Testis (tissue), 3 donors: ENCODE measurements around the gene TFAP2E. TPM values are rescaled to one million over a fixed set of nuclear protein-coding genes. Genes with fewer than 3 reads are reported as not detected.
A peak's percentile ranks its signal among the peaks of the same experiment; 100 is the strongest.

ENCODE experiments used
- DNase-seq: peaks from one replicate; pipeline ENCODE4 v3.0.0-alpha.2; 2019
- H3K27ac ChIP-seq, 2 donors: fragments of 200-600 bp; sonication (generic); one replicate each; pipeline ENCODE4 v1.5.1; 2019
- H3K27me3 ChIP-seq: fragments of 200-600 bp; sonication (generic); one replicate; pipeline ENCODE4 v1.5.1; 2019
- H3K36me3 ChIP-seq: fragments of 200-600 bp; sonication (generic); one replicate; pipeline ENCODE4 v1.5.1; 2017; ENCODE audit warnings: low read depth; ENCODE audit errors: missing control alignments
- H3K4me1 ChIP-seq: fragments of 200-600 bp; sonication (generic); one replicate; pipeline ENCODE4 v1.5.1; 2019
- H3K4me3 ChIP-seq, 2 donors: fragments of 200-600 bp; sonication (generic); one replicate each; pipeline ENCODE4 v1.5.1; 2017 to 2019
- H3K9me3 ChIP-seq: fragments of 200-600 bp; sonication (generic); one replicate; pipeline ENCODE4 v1.5.1; 2017
- POLR2A ChIP-seq: fragments of 450-650 bp; IDR thresholded peaks from one replicate; pipeline ENCODE4 v1.6.1; 2017; ENCODE audit warnings: antibody characterized with exemption, mild to moderate bottlenecking, moderate library complexity
- WGBS, 2 donors: methylation state at CpG; one replicate each; pipeline ENCODE4 v1.1.5; 2018; 5-methylcytosine and 5-hydroxymethylcytosine counted together
- intact Hi-C: fragments of 100-400 bp; cut with DNase I; formaldehyde crosslinking; loops from one replicate; pipeline ENCODE4 v1.15.1; 2023; ENCODE audit warnings: low total_unique reads
- polyA plus RNA-seq: library from polyadenylated mRNA; stranded (reverse); fragments of 350-450 nt; fragmentation: Illumina TruSeq; extraction: RNeasy Lipid Tissue Mini Kit (QIAGEN cat#74804); gene quantifications from one replicate; pipeline ENCODE4 v1.2.3, GENCODE V29; 2014; ENCODE audit warnings: low read depth, low replicate concordance; ENCODE audit not compliant: insufficient read depth
- total RNA-seq, 2 donors: library from RNA; depleted of rRNA; stranded (reverse); fragments of >200 nt; gene quantifications; one replicate each; pipeline ENCODE4 v1.2.3, GENCODE V29; 2016
- TF ChIP-seq, protein P1 (sequence below), 3 experiments: fragments of 450-650 bp in 2 of 3; fragments of 200-600 bp in 1 of 3; sonication (generic) in 1 of 3; IDR thresholded peaks; one replicate each; pipeline ENCODE4 v1.5.1; 2016 to 2019; ENCODE audit warnings: antibody characterized with exemption in 3 of 3, mild to moderate bottlenecking in 2 of 3, moderate library complexity in 1 of 3

Gene TFAP2E
- total and polyA plus RNA-seq, 3 donors from 2014 or later = 1.9 to 4.0 (median 1.9) TPM

DNA sequence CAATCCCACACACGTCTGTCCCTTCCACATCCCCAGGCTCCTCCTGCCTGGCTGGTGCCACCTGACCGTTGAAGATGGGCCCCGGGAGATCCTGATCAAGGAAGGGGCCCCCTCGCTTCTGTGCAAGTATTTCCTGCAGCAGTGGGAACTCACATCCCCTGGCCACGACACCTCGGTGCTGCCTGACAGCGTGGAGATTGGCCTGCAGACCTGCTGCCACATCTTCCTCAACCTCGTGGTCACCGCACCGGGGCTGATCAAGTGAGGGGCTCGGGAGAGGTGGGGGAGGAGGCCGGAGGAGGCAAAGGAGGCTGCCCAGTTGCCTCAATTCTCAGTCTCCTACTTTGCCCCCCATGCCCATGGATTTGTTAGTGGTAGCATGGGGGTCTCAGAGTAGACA is 9.9 kb upstream of the TFAP2E start:
- no peak for TF ChIP-seq POLR2A
- TF ChIP-seq, protein P1, sequence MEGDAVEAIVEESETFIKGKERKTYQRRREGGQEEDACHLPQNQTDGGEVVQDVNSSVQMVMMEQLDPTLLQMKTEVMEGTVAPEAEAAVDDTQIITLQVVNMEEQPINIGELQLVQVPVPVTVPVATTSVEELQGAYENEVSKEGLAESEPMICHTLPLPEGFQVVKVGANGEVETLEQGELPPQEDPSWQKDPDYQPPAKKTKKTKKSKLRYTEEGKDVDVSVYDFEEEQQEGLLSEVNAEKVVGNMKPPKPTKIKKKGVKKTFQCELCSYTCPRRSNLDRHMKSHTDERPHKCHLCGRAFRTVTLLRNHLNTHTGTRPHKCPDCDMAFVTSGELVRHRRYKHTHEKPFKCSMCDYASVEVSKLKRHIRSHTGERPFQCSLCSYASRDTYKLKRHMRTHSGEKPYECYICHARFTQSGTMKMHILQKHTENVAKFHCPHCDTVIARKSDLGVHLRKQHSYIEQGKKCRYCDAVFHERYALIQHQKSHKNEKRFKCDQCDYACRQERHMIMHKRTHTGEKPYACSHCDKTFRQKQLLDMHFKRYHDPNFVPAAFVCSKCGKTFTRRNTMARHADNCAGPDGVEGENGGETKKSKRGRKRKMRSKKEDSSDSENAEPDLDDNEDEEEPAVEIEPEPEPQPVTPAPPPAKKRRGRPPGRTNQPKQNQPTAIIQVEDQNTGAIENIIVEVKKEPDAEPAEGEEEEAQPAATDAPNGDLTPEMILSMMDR (IDR thresholded peaks at IDR 0.05) = no peak
- no peaks in the 10 kb centered on the region for H3K9me3 ChIP-seq
- no peaks in the 10 kb centered on the region for H3K27me3 ChIP-seq
- intact Hi-C loops = loop anchor here (5.0 kb wide), 1 partner anchor 111 kb away; no protein-coding TSS in a partner anchor
- no peak for DNase-seq
- peaks cover 8% of the 10 kb centered on the region for H3K4me1 ChIP-seq
- H3K4me3 ChIP-seq = no peak overlapping the region
- no peaks in the 10 kb centered on the region for H3K36me3 ChIP-seq
- 72 to 91% methylated on average over 10 to 12 of the region's 12 CpGs for WGBS, 2 donors
- no peak overlapping the region for H3K27ac ChIP-seq

DNA sequence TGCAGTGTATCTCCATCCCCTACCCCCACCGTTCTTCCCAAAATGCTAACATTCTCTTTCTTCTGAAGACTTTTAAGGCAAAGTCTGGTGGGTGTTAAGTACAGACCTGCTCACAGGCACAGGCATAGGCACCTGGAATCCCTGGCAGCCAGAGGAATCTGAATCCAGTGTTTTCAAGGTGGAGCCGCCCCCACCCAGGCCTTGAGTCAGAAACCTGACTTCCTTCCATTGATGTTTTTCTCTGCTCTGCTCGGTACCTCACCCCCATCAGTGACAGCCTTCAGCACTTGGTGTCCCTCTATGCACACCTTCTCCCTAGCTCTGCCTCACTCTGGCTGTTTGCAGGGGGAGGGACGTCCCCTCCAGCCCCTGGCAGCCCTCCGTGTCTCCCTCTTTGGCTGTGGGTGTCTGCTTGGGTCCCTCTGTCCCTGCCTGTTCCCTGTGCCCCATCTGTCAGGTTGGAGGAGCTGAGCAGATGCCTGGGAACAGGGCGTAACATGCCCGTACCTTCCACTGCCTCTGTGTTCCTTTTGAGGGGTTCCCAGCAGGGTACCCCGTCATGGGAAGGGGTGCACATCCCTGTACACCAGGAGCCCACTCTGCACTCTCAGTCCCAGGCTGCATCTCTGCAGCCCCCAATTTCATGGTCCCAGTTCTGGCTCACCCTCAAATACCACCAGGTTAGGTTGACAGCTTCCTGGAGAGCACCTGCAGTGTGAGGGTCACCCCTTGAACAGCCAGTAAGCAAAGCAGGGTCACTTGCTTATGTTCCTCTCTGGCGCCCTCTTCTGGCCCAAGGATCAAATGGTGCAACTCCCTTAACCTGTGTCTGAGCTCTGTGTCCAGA is 8.9 kb upstream of the TFAP2E start:
- intact Hi-C loops = loop anchor here (5.0 kb wide), 1 partner anchor 112 kb away; no protein-coding TSS in a partner anchor
- Histone ChIP-seq H3K27me3 (no peaks in the 10 kb centered on the region), H3K4me3 (no peak overlapping the region), H3K27ac (no peak overlapping the region), H3K36me3 (no peaks in the 10 kb centered on the region), H3K9me3 (no peaks in the 10 kb centered on the region), H3K4me1 (peaks cover 7% of the 10 kb centered on the region)
- peak; percentile 90 for DNase-seq
- WGBS, 2 donors = 73 to 75% methylated on average over 8 to 9 of the region's 9 CpGs
- TF ChIP-seq, protein P1 (IDR thresholded peaks at IDR 0.05) = peak; percentile 55 to 71 (median 61)
- no peak for TF ChIP-seq POLR2A

DNA sequence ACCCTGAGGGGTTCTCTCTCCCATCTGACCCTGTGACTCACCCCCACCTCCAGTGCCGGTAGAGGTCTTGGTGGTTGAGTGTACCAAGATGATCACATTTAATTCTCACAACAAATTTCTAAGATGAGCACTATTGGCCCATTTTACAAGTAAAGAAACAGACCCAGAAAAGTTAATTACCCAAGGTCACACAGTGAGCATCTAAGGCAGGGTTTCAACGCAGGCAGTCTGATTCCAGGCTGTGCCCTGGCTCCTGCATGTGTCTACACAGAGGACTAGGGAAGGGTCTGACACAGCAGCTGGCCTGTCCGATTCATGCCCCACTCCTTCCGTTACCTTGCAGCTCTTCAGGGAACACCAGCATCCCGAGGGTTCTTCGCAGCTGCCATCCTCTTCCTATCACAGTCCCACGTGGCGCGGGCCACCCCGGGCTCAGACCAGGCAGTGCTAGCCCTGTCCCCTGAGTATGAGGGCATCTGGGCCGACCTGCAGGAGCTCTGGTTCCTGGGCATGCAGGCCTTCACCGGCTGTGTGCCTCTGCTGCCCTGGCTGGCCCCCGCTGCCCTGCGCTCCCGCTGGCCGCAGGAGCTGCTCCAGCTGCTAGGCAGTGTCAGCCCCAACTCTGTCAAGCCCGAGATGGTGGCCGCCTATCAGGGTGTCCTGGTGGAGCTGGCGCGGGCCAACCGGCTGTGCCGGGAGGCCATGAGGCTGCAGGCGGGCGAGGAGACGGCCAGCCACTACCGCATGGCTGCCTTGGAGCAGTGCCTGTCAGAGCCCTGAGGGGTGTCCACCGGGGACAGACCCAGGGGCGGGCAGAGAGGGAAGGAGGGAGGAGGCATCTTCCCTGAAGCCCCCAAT is 8.0 kb upstream of the TFAP2E start:
- WGBS, 2 donors = 88 to 89% methylated on average over 17 to 28 of the region's 28 CpGs
- TF ChIP-seq, protein P1 (IDR thresholded peaks at IDR 0.05) = no peak
- TF ChIP-seq POLR2A = no peak

DNA sequence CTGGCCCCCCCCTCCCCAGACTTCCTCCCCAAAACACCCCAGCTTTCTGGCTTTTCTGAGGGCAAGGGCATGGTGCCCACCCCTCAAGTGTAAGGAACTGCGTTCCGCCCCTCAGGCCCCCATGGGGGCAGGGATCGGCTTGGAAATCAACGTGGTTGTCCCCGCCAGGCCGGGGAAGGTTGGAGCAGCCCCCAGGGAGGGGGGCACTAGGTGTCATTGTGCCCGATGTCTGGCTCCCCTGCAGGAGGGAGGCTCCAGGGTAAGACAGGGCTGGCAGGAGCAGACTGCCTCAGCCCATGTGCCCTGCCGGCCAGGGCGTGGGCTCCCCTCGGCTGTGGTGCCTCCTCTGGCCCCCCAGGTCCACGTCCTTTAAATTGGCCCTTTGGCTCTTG is 7.4 kb upstream of the TFAP2E start:
- no peaks in the 10 kb centered on the region for H3K9me3 ChIP-seq
- H3K4me1 ChIP-seq = peaks cover 1% of the 10 kb centered on the region
- TF ChIP-seq POLR2A = no peak
- TF ChIP-seq, protein P1 (IDR thresholded peaks at IDR 0.05) = no peak
- no peaks in the 10 kb centered on the region for H3K36me3 ChIP-seq
- no peak overlapping the region for H3K27ac ChIP-seq
- no peaks in the 10 kb centered on the region for H3K27me3 ChIP-seq
- intact Hi-C loops = no loop called here
- 89 to 96% methylated on average over 7 to 11 of the region's 11 CpGs for WGBS, 2 donors
- no peak overlapping the region for H3K4me3 ChIP-seq
- DNase-seq = no peak

More for the DNA sequence above, 8.0 kb upstream of the TFAP2E start:
- Histone ChIP-seq H3K9me3 (no peaks in the 10 kb centered on the region), H3K27me3 (no peaks in the 10 kb centered on the region), H3K4me3 (no peak overlapping the region), H3K4me1 (peaks cover 7% of the 10 kb centered on the region), H3K27ac (no peak overlapping the region), H3K36me3 (no peaks in the 10 kb centered on the region)
- intact Hi-C loops = loop anchor here (5.0 kb wide), 1 partner anchor 113 kb away; no protein-coding TSS in a partner anchor
- no peak for DNase-seq
